ENCODE data around the gene SLC10A7.

SLC10A7 gene

GRCh38 chr4:146482788-146483187 is 39.0 kb downstream of the SLC10A7 start:
- Histone ChIP-seq H3K9me3 (ENCODE audit: insufficient read depth, low read length) (no peaks in the 10 kb centered on the region), H2AFZ (ENCODE audit: low read depth, low read length, severe bottlenecking) (no peak overlapping the region), H4K20me1 (ENCODE audit: low read depth, low read length) (no peaks in the 10 kb centered on the region), H3K4me2 (ENCODE audit: low read depth, low read length, poor library complexity, severe bottlenecking) (no peak overlapping the region), H3K9me2 (replicated peaks; ENCODE audit: insufficient read depth, low read length) (no peaks in the 10 kb centered on the region), H3K9ac (ENCODE audit: low read length) (no peak overlapping the region), H3K27me3 (ENCODE audit: low read length) (no peaks in the 10 kb centered on the region), H3K27ac (ENCODE audit: low read depth, low read length) (no peak overlapping the region), H3K79me2 (ENCODE audit: insufficient read depth, low read length) (no peaks in the 10 kb centered on the region), H3K4me3 (ENCODE audit: insufficient read depth, low read length, poor library complexity, severe bottlenecking) (no peak overlapping the region), H3K36me3 (ENCODE audit: low read length) (no peaks in the 10 kb centered on the region), H3F3A (ENCODE audit: insufficient read depth) (no peaks in the 10 kb centered on the region)
- TF ChIP-seq CTCF (IDR thresholded peaks at IDR 0.05; ENCODE audit: insufficient read depth, low read length, poor library complexity, severe bottlenecking) (no peak), EZH2phosphoT487 (conservative IDR thresholded peaks at IDR 0.05; ENCODE audit: low read length) (no peak)

GRCh38 chr4:146481246-146481645 is 40.5 kb downstream of the SLC10A7 start:
- Histone ChIP-seq H3K27me3 (ENCODE audit: low read length) (no peaks in the 10 kb centered on the region), H4K20me1 (ENCODE audit: low read depth, low read length) (no peaks in the 10 kb centered on the region), H3K9me2 (replicated peaks; ENCODE audit: insufficient read depth, low read length) (no peaks in the 10 kb centered on the region), H3K4me3 (ENCODE audit: insufficient read depth, low read length, poor library complexity, severe bottlenecking) (no peak overlapping the region), H3F3A (ENCODE audit: insufficient read depth) (no peaks in the 10 kb centered on the region), H3K27ac (ENCODE audit: low read depth, low read length) (no peak overlapping the region), H3K36me3 (ENCODE audit: low read length) (no peaks in the 10 kb centered on the region), H3K4me2 (ENCODE audit: low read depth, low read length, poor library complexity, severe bottlenecking) (no peak overlapping the region), H3K9ac (ENCODE audit: low read length) (no peak overlapping the region), H3K79me2 (ENCODE audit: insufficient read depth, low read length) (no peaks in the 10 kb centered on the region), H3K9me3 (ENCODE audit: insufficient read depth, low read length) (no peaks in the 10 kb centered on the region), H2AFZ (ENCODE audit: low read depth, low read length, severe bottlenecking) (no peak overlapping the region)
- no peak for TF ChIP-seq CTCF (IDR thresholded peaks at IDR 0.05; ENCODE audit: insufficient read depth, low read length, poor library complexity, severe bottlenecking)
- no peak for TF ChIP-seq EZH2phosphoT487 (conservative IDR thresholded peaks at IDR 0.05; ENCODE audit: low read length)

GRCh38 chr4:146478009-146478408 is 43.7 kb downstream of the SLC10A7 start:
- no peaks in the 10 kb centered on the region for H3K79me2 ChIP-seq (ENCODE audit: insufficient read depth, low read length)
- TF ChIP-seq EZH2phosphoT487 (conservative IDR thresholded peaks at IDR 0.05; ENCODE audit: low read length): no peak
- no peak for TF ChIP-seq CTCF (IDR thresholded peaks at IDR 0.05; ENCODE audit: insufficient read depth, low read length, poor library complexity, severe bottlenecking)

More at GRCh38 chr4:146478009-146478408, 43.7 kb downstream of the SLC10A7 start:
- H3K4me3 ChIP-seq (ENCODE audit: insufficient read depth, low read length, poor library complexity, severe bottlenecking): no peak overlapping the region
- no peak overlapping the region for H3K9ac ChIP-seq (ENCODE audit: low read length)
- no peaks in the 10 kb centered on the region for H4K20me1 ChIP-seq (ENCODE audit: low read depth, low read length)
- H3K9me2 ChIP-seq (replicated peaks; ENCODE audit: insufficient read depth, low read length): no peaks in the 10 kb centered on the region
- no peak overlapping the region for H3K27ac ChIP-seq (ENCODE audit: low read depth, low read length)
- H3K36me3 ChIP-seq (ENCODE audit: low read length): no peaks in the 10 kb centered on the region
- no peaks in the 10 kb centered on the region for H3K9me3 ChIP-seq (ENCODE audit: insufficient read depth, low read length)
- no peaks in the 10 kb centered on the region for H3F3A ChIP-seq (ENCODE audit: insufficient read depth)
- H2AFZ ChIP-seq (ENCODE audit: low read depth, low read length, severe bottlenecking): no peak overlapping the region
- no peaks in the 10 kb centered on the region for H3K27me3 ChIP-seq (ENCODE audit: low read length)
- no peak overlapping the region for H3K4me2 ChIP-seq (ENCODE audit: low read depth, low read length, poor library complexity, severe bottlenecking)

All from SU-DHL-6 (cell line).